Activated naive CD4-positive, alpha-beta T cell treated with anti-CD3 and anti-CD28 coated beads, Interleukin-2, amount 10 ng/mL, durations not matched to agents 5 hours and 36 hours (primary cell): ENCODE results near the gene PPM1J. TPM values are rescaled to one million over a fixed set of nuclear protein-coding genes. Genes with fewer than 3 reads are reported as not detected.

ENCODE experiments used
- total RNA-seq, 2 experiments: library from RNA; stranded (reverse); gene quantifications; one replicate each; pipeline ENCODE4 v1.2.3, GENCODE V29; 2021

The PPM1J gene, protein sequence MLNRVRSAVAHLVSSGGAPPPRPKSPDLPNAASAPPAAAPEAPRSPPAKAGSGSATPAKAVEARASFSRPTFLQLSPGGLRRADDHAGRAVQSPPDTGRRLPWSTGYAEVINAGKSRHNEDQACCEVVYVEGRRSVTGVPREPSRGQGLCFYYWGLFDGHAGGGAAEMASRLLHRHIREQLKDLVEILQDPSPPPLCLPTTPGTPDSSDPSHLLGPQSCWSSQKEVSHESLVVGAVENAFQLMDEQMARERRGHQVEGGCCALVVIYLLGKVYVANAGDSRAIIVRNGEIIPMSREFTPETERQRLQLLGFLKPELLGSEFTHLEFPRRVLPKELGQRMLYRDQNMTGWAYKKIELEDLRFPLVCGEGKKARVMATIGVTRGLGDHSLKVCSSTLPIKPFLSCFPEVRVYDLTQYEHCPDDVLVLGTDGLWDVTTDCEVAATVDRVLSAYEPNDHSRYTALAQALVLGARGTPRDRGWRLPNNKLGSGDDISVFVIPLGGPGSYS
- total RNA-seq, result not detected

DNA sequence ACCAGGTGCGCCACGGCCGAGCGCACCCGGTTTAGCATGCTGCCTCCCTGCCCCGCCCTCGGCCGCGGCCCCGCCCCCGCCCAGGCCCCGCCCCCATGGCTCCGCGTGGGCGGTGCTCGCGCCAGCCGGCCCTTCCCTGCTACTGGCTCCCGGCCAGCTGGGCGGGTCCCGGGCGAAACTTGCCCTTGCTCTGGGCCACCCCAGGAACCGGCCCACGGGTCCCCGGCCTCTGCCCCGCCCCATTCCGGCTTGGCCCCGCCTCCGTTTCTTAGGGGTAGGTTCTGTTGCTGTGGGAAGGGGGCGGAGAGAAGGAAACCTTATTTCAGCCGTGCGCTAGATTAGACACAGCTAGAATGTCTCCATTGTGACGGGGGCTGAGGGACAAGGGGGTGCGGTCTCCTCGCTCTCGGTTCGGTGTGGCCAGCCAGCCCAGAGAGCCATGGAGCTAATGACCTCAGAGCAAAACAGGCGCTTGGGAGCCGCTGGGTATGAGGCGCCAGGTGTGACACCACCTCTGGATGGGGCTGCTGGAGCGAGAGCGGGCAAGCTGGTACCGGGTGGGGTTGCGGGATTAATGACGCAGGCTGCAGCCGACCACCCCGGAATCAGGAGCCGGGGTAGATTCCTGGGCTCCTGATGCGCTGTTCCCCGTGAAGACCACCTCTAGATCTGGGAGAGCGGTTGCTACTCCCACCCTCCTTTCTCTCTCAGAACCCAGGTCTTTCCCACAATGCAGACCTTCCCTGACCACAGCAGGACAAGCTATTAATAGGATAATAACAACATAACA lies at the start of gene PPM1J:
Gene PPM1J, minus strand, starts transcription at position 69 of the 790 bp plus-strand sequence. Its CDS starts 31 bp downstream, at position 38.

DNA sequence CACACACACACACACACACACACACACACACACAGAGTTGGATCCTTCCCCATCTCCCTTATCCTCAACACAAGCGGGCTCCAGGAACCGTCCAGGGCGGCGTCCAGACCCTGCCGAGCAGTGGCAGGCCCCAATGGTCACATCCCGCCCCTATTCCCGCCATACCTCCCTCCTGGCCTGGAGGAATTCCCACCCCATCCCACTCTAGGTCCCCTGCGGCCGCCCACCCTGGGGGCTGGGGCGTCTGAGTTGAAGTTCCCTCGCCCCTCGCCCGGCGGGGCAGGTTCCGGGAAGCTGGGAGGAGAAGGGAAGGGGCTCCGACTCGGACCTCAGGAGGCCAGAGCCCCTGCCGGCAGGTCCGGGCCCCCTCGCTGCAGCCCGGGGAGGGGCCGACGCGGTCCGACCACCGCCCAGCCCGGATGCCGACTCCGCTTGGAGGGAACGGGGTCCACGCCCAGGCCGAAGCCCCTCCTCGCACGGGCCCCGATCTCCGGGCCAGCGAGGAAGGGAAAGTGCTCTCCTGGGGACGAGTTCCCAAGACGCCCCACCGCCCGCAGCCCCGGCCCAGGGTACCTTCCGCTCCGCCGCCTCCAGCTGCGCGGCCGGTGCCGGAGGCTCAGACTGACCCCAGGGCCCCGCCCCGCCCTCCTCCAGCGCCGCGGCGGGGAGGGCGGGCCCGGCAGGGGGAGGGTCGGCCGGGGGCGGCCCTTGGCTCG lies 8.5 kb downstream of the PPM1J start, which contains the start of gene RHOC:
Gene RHOC, minus strand, starts transcription at position 623 of the 716 bp plus-strand sequence. CDS start 3,328 bp downstream, outside the sequence.

DNA sequence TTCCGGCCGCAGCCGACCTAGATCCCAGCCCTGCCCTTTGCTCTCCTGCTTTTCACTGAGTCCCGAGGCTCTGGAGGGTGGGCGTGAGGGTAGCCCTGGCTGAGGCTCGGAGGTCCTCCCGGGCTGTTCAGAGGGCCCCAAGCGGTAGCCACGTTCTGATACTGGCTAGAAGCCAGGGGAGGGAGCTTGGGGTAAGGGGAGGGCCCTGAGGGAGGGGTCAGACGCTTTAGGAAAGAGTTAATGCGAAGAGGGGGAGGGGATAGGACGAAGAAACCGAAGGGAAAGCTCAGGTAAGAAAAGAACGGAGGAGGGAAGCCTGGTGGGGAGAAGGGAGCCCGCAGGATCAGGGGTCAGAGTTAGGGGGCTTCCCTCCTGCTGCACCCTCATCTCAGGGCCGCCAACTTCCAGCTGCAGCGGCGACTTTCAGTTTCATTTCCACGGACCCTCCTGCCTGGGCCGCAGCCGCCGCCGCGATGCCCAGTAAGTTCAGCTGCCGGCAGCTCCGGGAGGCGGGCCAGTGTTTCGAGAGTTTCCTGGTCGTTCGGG lies 40.6 kb downstream of the PPM1J start, which contains the start of gene MOV10:
Gene MOV10, plus strand, starts transcription at position 220 of the 546 bp plus-strand sequence. Its CDS starts 254 bp downstream, at position 474.

Other genes starting within 250 kb of the PPM1J start
- gene WNT2B, start 206.4 kb downstream of the PPM1J start, total RNA-seq, result not detected
- 10 to 100 TPM; 13.4 to 13.5 TPM for gene ST7L, start 96.2 kb downstream of the PPM1J start, total RNA-seq
- gene CAPZA1, start 95.5 kb downstream of the PPM1J start, total RNA-seq, result 100 to 1,000 TPM; 217 to 234 TPM
- 10 to 100 TPM; 62.5 to 64.1 TPM for gene MOV10, start 40.7 kb downstream of the PPM1J start, total RNA-seq
- 10 to 100 TPM; 45.5 to 48.9 TPM for gene RHOC, start 8.2 kb downstream of the PPM1J start, total RNA-seq
- gene SLC16A1, start 240.9 kb upstream of the PPM1J start, total RNA-seq, result 10 to 100 TPM; 50.1 to 50.2 TPM